ENCODE data around the gene CYFIP1. TPM values are rescaled to one million over a fixed set of nuclear protein-coding genes. Genes with fewer than 3 reads are reported as not detected.

The CYFIP1 gene
- total RNA-seq, 1 experiment from 2014 or later = 80.3 TPM

DNA sequence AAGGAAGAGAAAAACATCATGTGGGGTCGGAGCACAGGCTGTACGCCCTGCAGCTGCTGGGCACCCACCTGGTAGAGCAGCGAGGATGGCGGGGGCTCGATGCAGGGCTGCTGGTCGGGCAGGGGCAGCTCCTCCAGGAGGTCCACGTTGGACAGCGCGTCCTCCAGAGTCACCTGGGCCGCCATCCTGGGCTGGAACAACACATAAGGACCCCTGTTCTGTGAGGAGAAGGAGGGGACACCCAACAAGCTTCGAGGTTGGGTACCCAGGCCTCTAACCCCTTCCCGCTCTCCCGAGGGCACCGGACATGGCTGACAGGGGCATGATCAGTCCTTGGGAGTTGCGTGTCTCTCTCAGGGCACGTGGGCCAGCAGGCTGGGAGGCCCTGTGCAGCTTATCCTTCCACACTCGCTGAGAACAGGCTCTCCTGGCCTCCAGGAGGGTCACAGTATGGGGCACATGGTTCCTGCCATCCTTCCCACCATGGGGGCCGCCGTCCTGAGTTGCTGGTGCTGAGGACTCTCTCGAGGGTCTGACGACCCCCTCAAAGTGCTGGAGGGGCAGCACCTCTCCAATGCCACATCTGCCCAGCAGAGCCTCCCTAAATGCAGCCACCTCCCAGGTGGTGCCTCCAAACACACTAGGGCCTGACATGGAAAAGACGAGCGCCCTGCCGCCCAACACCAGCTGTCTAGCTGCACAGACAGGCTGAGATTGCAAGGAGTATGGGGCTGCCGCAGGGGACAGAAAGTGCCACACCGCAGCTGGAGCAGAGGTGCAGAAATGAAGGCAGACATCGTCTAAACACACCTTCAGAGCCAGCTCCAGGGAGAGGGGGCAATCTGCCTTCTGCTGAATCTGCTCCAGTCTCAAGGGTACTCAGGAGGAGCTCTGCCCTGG lies 32.8 kb downstream of the CYFIP1 start:
- H3K9me3 ChIP-seq (ENCODE audit: low read length) = no peaks in the 10 kb centered on the region
- no peaks in the 10 kb centered on the region for H3F3A ChIP-seq (ENCODE audit: low read length, unreplicated experiment)
- H3K36me3 ChIP-seq (ENCODE audit: low read depth, low read length) = peaks cover 12% of the 10 kb centered on the region; the same call in 1 of the 2 replicates
- H3K9ac ChIP-seq (ENCODE audit: low read length) = no peak overlapping the region
- BruUV-seq (replicated peaks) = no TSS peak
- H3K27ac ChIP-seq (ENCODE audit: low read length) = no peak overlapping the region
- H3K4me3 ChIP-seq (ENCODE audit: low read length) = no peak overlapping the region
- no peaks in the 10 kb centered on the region for H3K4me1 ChIP-seq (ENCODE audit: insufficient read depth, low read length)
- ChIA-PET CTCF (no interaction called here), POLR2A (ENCODE audit: unreplicated experiment) (no interaction called here)
- H4K20me1 ChIP-seq (ENCODE audit: low read length) = peaks cover 7% of the 10 kb centered on the region; the same call in 1 of the 2 replicates
- ATAC-seq (no peak), DNase-seq (no peak)
- H3K4me2 ChIP-seq (ENCODE audit: low read length) = no peak overlapping the region
- no peaks in the 10 kb centered on the region for H3K27me3 ChIP-seq (ENCODE audit: low read length)
- H3K9me2 ChIP-seq (replicated peaks; ENCODE audit: low read length) = no peaks in the 10 kb centered on the region
- no peak overlapping the region for H2AFZ ChIP-seq (ENCODE audit: low read length)
- peaks cover 58% of the 10 kb centered on the region for H3K79me2 ChIP-seq (ENCODE audit: low read length)
- intact Hi-C loops (cut with micrococcal nuclease) = no loop called here
- TF ChIP-seq CTCF (conservative IDR thresholded peaks at IDR 0.05; ENCODE audit: low read depth, low read length) = no peak
- TF ChIP-seq EZH2 (IDR thresholded peaks at IDR 0.05; ENCODE audit: low read length, unreplicated experiment) = no peak
- no peak for TF ChIP-seq EZH2phosphoT487 (IDR thresholded peaks at IDR 0.05; ENCODE audit: borderline replicate concordance, low read length)

GRCh38 chr15:22945071-22945470 lies 35.1 kb downstream of the CYFIP1 start:
- CTCF ChIA-PET = no interaction called here
- peaks cover 7% of the 10 kb centered on the region; the same call in 1 of the 2 replicates for H4K20me1 ChIP-seq (ENCODE audit: low read length)
- no peak overlapping the region for H3K4me3 ChIP-seq (ENCODE audit: low read length)
- DNase-seq (no peak), ATAC-seq (no peak)
- TF ChIP-seq EZH2 (IDR thresholded peaks at IDR 0.05; ENCODE audit: low read length, unreplicated experiment) = no peak
- H3F3A ChIP-seq (ENCODE audit: low read length, unreplicated experiment) = no peaks in the 10 kb centered on the region
- H3K9me3 ChIP-seq (ENCODE audit: low read length) = no peaks in the 10 kb centered on the region
- POLR2A ChIA-PET (ENCODE audit: unreplicated experiment) = no interaction called here
- no peak overlapping the region for H3K27ac ChIP-seq (ENCODE audit: low read length)
- BruUV-seq (replicated peaks) = TSS peak; percentile 16
- no peak overlapping the region for H2AFZ ChIP-seq (ENCODE audit: low read length)
- intact Hi-C loops (cut with micrococcal nuclease) = no loop called here
- H3K36me3 ChIP-seq (ENCODE audit: low read depth, low read length) = peaks cover 18% of the 10 kb centered on the region; the same call in 1 of the 2 replicates
- H3K9me2 ChIP-seq (replicated peaks; ENCODE audit: low read length) = no peaks in the 10 kb centered on the region
- peaks cover 36% of the 10 kb centered on the region for H3K79me2 ChIP-seq (ENCODE audit: low read length)
- no peak overlapping the region for H3K9ac ChIP-seq (ENCODE audit: low read length)
- H3K4me1 ChIP-seq (ENCODE audit: insufficient read depth, low read length) = no peaks in the 10 kb centered on the region
- H3K27me3 ChIP-seq (ENCODE audit: low read length) = no peaks in the 10 kb centered on the region
- no peak overlapping the region for H3K4me2 ChIP-seq (ENCODE audit: low read length)

- Histone ChIP-seq H4K20me1 (ENCODE audit: low read length) (peaks cover 7% of the 10 kb centered on the region; the same call in 1 of the 2 replicates), H3F3A (ENCODE audit: low read length, unreplicated experiment) (no peaks in the 10 kb centered on the region), H2AFZ (ENCODE audit: low read length) (no peak overlapping the region), H3K9ac (ENCODE audit: low read length) (no peak overlapping the region), H3K36me3 (ENCODE audit: low read depth, low read length) (peaks cover 18% of the 10 kb centered on the region; the same call in 1 of the 2 replicates), H3K79me2 (ENCODE audit: low read length) (peaks cover 32% of the 10 kb centered on the region), H3K27ac (ENCODE audit: low read length) (no peak overlapping the region), H3K4me3 (ENCODE audit: low read length) (no peak overlapping the region), H3K27me3 (ENCODE audit: low read length) (no peaks in the 10 kb centered on the region), H3K4me2 (ENCODE audit: low read length) (no peak overlapping the region), H3K4me1 (ENCODE audit: insufficient read depth, low read length) (no peaks in the 10 kb centered on the region), H3K9me2 (replicated peaks; ENCODE audit: low read length) (no peaks in the 10 kb centered on the region), H3K9me3 (ENCODE audit: low read length) (no peaks in the 10 kb centered on the region)
- DNase-seq = peak; percentile 18
- ATAC-seq = no peak
- BruUV-seq (replicated peaks) = no TSS peak
- ChIA-PET CTCF (no interaction called here), POLR2A (ENCODE audit: unreplicated experiment) (no interaction called here)
- no peak for TF ChIP-seq EZH2 (IDR thresholded peaks at IDR 0.05; ENCODE audit: low read length, unreplicated experiment)
- no peak for TF ChIP-seq EZH2phosphoT487 (IDR thresholded peaks at IDR 0.05; ENCODE audit: borderline replicate concordance, low read length)
- no peak for TF ChIP-seq CTCF (conservative IDR thresholded peaks at IDR 0.05; ENCODE audit: low read depth, low read length)
- intact Hi-C loops (cut with micrococcal nuclease) = no loop called here
Measured at GRCh38 chr15:22944651-22945050, 35.5 kb downstream of the CYFIP1 start.

Data from PC-3 (cell line).